Activated CD8-positive, alpha-beta memory T cell treated with anti-CD3 and anti-CD28 coated beads, Interleukin-2, amount 50 U/mL, for 4 hours (primary cell): ENCODE results near the gene TRPV3.
"Not testable (repeated sequence)": the region's sequence is repeated elsewhere in the genome, so short reads cannot be mapped to it uniquely, and the experiment has no call there.

Experiments used
- DNase-seq: peaks from one replicate; pipeline ENCODE4 v3.0.0-alpha.2; 2020

The TRPV3 gene

DNA sequence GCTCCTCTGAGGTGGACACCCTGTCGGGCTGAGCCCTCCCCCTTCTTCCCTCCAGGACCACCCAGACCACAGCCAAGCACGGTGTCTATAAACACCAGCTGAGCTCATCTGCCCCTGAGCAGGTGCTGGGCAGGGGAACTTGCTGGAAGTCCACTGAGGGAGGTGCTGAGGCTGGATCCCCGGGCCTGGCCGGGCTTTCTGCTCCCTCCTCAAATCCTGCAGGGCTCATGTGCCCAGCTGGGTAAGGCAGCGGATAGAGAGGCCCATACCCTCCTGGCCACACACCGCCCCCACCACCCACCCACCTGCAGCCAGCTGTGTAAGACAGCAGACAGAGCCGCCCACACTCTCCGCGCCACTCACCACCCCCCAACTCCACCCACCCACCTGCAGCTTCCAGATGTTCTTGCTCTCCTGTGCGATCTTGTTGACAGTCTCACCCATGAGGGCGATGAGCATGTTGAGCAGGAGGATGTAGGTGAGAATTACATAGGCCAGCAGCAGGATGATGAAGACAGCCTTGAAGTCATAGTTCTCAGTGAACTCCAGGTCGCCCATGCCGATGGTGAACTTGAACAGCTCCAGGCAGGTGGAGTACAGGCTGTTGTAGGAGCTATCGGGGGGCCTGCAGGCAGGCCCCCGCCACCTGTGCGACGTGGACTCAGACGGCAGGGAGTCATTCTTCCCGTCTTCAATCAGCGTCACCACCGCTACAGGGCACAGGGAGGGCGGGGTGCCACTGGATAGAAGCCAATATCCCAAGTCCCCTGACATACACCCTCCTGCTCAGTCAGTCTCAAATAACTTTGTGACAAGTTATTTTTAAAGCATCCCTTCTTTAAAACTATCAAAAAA, 15.9 kb upstream of the TRPV3 start:
- no peak for DNase-seq

DNA sequence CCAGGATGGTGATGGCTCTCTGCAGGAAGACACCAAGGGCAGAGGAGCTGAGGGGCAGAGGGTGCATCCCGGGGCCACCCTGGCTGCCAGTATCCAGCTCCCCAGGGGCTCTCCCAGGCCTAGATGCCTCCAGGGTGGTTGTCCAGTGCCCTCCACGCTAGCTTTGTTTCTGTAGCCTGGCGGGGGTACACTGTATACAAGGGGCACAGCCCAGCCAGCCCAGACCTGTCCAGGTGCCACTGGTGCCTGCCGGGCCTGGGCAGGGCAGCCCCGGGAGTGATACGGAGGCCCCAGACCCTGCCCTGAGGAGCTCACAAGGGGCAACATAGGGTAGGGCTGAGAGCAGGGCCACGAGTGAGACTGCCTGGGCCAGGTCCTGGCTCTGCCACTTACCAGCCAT, 14.6 kb upstream of the TRPV3 start:
- no peak for DNase-seq

DNA sequence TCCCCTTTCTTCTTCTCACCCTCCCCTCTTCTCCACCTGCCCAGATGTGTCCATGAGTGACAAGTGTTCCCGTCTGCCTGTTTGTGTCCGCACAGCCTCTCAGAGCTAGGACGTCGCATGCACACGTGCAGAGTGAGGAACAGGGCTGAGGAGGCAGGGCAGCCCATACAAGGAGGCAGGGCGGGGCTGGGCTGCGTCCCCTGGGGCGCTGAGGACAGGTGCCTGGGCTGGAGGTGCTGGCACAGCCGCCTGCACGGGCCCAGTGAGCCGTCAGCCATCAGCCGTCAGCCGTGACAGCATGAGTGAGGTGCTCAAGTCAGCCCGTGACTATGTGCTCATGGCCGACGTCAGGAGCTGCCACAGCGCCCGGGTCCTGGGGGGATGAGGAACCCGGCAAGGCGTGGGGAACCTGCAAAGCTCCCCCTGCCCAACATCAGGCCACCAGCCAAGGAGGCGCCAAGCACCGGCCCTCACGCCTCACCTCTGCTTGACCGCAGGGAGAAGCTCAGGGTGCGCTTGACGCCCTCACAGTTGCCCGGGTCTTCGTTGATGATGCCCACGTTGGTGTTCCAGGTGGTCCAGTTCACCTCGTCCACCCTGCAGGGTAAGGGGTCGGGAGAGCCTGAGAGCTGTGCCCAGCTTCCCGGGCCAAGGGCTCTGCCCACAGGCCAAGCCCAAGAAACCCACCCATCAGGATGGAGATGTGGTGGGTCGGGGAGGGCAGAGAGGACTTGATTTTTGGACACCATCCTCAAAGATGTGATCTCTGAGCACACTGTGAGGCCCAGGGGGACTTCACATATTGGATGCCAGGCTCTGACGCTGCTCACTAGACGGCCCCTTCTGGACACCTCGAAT, 13.7 kb upstream of the TRPV3 start:
- no peak for DNase-seq

DNA sequence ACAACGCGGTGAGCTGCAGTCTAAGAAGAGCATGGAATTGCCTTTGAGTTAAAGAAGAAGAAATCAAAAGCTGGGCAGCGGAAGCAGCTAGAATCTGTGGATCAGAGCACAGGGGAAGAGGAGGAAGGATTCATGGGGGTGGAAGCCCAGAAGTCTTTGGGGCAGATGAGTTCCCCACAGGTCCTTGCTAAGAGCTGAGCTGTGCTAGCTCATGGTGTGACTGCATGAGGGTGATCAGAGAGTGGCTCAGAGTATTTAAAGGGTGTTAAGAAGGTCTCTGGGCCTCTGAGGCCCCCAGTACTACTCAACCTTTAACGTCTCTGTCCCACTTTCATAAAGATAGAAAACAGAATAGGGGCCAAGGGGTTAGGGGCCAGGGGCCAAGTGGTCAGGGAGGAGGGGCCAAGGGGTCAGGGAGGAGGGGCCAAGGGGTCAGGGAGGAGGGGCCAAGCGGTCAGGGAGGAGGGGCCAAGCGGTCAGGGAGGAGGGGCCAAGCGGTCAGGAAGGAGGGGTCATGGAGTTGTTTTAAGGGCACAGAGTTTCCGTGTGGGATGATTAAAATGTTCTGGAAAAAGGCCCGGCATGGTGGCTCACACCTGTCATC, 12.0 kb upstream of the TRPV3 start:
- no peak for DNase-seq

DNA sequence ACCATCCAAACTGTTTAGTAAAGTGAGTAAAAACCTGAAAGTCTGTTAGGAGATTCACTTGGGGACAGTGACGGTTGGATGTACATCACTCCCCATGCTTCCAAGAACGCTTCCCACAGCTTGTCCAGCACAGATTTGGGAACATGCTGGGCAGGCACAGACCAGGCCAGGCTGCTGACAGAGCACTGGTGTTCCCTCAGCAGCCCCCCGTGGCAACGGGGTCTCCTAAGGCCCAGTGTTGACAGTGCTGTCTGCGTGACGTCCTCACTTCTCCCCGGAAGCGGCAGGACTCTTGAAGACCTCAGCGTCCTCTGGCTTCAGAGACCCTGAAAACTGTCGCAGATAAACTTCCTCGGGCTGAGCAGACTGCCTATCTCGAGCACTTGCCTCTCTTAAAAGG, 8.9 kb upstream of the TRPV3 start:
- DNase-seq, result no peak

DNA sequence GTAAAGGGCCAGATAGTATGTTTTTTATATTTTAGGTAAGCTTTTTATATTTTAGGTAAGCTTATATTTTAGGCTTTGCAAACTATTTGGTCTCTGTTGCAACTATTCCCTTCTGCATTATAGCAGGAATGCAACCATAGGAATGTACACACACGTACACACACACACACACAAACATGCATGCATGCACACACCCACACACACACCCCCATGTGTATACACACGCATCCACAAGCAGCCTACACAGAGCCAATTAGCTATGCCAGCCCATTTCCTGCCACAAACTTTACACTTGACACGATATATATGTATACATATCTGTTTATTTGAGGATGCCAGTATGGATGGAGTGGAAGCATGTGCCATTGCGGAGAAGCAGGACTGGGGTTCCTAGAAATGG, 7.5 kb upstream of the TRPV3 start:
- no peak for DNase-seq

DNA sequence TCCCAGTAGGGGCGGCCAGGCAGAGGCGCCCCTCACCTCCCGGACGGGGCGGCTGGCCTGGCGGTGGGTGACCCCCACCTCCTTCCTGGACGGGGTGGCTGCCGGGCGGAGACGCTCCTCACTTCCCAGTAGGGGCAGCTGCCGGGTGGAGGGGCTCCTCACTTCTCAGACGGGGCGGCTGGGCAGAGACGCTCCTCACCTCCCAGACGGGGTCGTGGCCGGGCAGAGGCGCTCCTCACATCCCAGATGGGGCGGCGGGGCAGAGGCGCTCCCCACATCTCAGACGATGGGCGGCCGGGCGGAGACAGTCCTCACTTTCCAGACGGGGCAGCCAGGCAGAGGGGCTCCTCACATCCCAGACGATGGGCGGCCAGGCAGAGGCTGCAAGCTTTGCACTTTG, 6.6 kb upstream of the TRPV3 start:
- DNase-seq, result not testable (repeated sequence)

DNA sequence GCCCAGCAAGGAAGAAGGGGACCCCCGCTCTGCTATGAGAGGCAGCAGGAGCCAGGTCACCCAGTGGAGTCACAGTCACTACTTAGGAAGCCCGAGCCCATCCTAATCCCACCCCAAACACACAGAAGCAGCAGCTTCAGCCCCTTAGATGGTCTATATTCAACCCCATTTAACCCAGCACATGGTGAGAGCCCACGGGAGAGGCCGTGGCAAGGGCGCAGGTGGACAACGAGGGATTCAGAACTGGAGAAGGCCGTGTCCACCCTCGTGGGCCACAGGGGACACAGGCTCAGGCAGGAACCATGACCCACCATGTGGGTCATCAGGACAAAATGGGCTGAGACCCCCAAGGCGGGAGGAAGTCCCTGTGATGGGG, 1.6 kb upstream of the TRPV3 start:
- no peak for DNase-seq

DNA sequence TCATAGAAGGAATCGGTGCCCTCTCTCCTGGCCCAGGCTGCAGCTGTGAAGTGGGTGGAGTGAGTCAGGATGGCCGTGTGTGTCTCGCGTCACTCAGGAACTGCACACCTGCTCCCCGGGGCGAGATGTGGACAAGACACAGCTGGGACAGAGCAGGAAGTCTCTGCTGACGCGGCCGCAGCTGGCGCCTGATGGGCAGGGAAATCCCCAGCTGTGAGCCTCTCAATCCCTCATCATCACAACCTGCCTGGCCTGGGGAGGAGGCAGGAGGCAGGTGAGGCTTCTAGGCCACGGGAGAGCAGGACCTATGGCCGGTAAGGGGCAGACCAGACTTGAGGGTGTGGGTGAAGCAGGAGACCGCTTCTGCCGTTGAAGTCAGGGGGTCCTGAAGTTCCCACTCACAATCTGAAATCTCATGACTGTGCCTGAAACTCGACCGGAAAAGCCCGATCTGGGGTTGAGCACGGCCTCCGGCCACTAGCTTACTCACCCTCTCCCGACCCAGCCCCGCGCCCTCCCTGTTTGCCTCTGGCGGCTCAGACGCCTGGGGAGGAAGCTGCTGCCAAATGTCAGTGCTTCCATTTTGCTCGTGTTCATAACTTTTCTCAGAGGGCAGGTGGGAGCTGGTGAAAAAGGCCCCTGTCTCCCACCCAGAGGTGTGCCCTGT, 1.1 kb upstream of the TRPV3 start:
- DNase-seq, result peak; percentile 36

DNA sequence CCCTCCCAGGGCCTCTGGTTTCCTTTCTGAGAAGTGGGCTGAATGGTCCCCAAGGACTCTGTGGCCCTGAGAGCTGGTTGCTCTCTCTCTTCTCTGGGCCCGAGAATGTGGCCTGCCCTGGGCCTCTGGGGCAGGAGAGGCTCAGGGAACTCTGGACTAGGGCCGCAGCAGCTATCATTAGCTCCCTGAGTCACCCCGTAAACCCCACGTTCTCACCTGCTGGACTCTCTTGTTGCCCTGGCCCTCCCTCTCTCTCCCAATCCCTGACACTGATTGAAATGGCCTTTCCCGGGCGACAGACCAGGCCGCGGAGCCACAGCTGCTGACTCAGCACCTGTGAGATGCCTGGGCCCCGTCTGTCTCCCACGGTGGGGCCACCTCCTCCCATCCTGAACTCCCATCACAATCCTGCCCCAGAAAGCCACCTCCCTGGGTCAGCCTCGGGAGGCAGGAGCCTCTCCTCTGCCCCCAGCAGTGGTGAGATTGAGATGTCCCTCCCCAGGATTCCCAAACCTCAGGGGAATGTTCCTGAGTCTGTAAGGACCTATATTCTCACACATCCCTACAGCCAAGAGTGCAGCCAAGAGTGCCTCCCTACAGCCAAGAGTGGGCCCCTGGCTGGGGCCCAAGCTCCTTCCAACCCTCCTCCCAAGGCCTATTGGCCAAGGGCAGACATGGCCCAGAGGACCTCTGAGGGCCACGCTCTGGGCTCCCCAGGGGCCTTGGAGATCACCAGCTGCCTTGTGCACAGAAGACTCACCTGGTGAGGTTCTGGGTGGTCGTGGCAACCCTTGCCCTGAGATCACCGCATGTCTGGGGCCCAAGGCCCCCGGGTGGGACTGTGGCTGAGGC, 470 bp downstream of the TRPV3 start:
- no peak for DNase-seq

DNA sequence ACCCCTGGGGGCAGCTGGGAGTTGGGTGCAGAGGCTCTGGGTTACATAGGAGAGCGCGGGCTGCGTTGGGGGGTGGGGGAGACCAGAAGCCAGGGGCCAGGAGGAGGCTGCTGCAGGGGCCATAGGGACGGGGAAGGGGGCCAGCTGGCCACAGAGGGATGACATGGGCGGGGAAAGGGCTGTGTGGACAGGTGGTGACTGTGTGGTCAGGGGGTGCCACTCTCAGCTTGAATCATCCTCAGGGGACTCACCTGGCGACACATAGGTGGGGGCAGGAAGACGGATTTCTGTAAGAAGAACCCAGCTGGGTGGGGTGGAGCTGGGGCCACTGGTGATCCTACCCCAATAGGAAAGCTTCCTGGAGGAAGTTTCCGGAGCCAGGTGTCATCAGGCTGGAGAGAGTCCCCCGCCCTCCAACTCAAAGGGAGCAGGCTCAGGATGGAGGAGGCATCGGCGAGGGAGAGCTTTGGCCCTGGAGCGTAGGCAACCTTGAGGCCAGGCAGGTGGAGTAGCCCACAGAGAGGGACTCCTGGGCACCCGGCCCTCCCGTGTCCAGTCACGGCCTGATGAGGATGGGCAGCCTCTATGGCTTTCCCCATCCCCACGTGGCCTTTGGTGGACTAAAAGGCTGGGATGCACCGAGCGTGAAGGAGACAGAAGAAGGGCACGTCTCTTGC, 1.2 kb downstream of the TRPV3 start:
- no peak for DNase-seq

DNA sequence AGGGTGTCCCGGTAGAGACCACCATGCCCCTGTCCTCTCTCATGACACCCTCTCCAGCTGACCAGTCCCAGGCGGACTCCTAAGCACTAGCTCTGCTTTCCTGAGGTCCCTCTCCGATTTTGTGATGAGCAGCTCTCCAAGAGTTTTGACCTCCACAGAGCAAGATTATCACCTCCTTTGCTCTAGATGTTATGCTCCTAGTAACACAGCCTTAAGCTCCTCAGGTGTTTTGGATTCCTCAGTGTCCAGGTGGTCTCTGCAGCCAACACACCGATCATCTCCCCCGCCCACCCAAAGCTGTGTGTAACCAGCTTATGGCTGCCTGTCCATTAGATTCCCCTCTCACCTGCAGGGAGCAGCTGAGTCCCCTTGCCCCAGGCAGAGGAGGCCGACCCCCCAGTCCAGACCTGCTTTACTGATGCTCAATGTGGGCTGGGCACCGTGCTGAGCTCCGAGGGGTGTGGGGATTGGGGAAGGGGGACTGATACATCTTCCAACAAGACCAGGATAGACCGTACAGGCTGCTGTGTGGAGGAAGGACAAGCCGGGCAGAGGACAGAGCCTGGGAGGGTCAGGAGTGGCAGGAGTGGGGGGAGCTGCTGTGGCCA, 2.3 kb downstream of the TRPV3 start:
- DNase-seq, result no peak

DNA sequence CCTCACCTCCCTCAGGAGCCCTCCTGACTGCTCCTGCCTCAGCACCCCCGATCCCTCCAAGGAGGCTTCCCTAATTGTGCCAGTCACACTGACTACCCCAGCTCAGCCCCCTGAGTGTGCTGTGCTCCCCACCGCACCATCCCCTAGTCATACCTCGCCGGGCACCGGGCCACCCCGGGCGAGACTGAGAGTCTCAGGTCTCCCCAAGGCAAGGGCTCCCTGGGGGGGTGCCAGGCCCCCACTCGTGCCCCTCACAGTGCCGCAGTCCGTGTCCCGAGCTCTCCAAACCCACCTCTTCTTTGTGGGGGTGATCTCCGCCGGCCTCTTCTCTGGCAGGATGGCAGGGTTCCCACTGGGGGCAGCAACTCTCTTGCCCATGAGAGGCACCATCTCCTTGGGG, 3.2 kb downstream of the TRPV3 start:
- DNase-seq, result no peak

DNA sequence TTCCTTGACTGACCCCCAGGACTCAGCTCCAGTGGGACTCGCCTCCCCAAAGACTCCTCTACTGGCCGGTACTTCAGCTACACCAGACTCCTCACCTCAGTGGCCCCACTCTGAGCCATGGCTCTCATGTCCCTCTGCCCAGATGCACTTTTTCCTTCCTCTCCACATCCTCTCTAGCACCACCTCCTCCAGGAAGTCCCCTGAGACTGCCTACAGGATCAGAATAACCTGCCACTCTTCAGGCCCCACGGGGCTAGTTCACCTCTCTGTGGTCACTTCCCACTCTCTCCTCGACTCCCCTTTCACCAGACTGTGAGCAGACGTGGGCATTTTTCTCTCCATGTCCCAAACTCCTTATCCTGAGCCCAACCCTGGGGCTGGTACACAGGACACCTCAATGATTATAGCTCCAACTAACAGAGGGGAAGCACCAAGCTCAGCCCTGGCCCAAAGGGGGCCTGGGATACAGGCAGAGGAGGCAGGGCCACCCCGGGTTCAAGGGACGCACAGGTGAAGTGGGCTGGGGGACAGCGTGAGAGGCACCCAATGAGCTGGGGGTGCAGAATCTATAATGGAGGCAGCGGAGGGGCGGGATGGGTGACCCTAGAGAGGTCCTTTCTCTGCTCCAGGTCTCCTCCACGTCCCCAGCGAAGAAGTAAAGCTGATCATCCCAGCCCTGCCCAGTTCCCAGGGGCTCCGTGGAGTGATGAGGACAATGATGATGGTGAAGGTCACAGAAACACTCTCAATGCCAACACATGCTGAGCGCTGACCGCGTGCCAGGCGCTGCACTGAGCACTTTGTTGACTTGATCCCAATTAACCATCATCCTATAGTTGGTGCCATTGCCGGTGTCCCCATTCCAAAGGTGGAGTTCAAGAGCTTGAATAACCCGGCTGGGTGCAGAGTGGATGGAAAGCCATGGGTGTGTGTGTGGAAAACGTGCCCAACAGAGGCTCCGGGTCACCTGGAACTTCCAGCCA, 3.9 kb downstream of the TRPV3 start:
- no peak for DNase-seq

DNA sequence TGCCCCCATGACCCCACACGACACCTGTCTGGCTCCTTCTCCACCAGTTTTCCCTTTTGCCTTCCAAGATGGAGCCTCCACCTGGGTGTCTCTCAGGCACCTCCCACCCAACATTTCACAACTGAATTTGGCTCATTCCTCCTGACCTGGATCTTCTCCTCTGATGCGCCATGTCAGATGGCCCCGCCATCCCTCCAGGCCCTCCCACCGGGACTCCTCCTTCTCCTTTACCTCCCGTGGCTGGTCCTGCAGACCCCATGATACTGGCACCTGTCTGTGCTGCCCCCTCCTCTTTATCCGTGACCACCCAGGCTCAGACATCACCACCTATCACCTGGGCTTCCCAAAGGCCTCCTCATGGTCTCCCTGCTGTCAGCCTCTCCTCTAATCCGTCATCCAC, 4.7 kb downstream of the TRPV3 start:
- DNase-seq, result no peak

DNA sequence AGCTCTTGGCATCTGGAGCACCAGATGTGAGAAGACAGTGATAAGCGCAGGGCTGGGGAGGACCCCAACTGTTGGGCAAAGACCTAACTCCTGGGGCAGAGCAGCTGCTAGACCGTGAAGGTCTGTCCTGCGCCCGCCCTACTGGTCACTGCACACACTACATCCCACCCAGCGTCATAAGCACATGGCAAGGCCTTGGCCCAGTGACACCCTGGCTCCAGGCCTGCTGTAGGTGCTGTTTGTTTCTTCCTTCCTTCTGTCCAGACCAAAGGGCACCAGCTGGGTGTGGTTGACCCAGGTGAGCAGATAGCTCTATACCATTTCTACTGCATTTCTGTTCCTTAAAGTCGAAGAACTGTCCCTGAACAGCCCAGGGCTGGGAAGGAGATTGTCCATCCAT, 6.4 kb downstream of the TRPV3 start:
- DNase-seq, result no peak

DNA sequence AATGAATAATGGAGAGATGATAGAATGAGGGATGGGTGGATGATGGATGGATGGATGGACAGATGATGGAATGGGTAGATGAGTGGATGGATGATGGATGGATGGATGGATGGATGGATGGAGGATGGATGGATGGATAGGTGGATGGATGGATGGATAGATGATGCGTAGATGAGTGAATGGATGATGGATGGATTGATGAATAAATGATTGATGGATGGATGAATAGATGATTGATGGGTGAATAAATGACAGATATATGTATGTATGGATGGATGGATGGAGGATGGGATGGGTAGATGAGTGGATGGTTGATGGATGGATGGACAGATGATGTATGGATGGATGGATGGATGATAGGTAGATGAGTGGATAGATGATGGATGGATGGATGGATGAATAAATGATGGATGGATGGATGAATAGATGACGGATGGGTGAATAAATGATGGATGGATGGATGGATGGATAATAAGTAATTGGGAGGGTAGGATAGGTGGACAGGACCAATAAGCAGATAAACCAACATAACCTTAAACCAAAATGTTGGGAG, 7.9 kb downstream of the TRPV3 start:
- DNase-seq, result no peak

DNA sequence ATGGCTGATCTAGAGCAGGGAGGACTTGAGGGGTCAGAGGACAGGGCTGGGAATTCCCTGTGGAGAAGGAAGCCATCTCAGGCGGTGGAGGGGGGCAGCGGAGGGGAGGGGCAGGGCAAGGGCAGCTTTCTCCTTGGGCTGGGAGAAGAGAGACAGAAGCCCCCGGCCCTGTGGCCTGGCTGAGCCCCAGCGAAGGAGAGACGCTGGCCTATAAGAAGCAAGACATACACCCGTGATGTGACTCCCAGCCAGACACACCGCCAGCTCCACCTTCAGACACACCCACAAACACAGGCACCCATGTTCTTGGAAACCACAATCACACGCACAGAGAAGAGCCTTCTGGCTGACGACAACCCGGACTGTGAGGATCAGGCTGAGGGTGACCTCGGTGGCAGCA, 10.0 kb downstream of the TRPV3 start:
- DNase-seq, result no peak

DNA sequence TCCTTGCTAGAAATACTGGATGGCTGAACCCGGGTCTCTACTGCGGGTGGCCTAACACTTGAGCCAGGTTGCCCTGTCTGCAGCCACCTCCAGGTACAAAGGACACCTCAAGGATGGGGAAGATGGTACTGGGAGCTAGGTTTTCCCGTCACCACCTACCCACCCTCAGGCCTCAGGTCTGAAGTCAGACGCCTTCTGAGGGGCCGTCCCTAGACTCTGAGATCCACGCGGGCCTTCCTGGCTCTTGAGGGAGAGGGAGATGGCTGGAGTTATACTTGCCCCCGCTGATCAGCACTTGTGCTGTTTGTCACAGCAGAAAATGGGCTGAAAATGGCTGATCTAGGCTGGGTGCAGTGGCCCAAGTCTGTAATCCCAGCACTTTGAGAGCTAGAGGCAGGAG, 10.6 kb downstream of the TRPV3 start:
- no peak for DNase-seq

DNA sequence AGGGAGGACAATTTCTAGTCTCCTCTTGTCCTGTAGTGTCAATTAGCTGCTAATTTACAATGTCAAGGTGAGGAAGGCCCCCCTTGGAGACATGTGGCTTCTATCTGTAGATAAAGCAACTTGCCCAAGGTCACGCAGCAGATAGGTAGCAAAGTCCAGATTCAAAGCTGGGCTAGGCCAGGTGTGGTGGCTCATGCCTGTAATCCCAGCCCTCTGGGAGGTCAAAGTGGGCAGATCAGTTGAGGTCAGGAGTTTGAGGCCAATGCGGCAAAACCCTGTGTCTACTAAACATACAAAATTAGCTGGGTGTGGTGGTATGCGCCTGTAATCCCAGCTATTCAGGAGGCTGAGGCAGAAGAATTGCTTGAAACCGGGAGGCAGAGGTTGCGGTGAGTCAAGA, 11.1 kb downstream of the TRPV3 start:
- DNase-seq, result no peak
